Activated naive CD4-positive, alpha-beta T cell (primary cell): ENCODE results near the gene CCDC126.
A peak's percentile ranks its signal among the peaks of the same experiment; 100 is the strongest.
"Not testable (repeated sequence)": the region's sequence is repeated elsewhere in the genome, so short reads cannot be mapped to it uniquely, and the experiment has no call there.

Experiments used
- DNase-seq, 4 experiments: peaks; one replicate each; lab custom pipeline; 2025; lab: John Stamatoyannopoulos, UW

CCDC126 gene

GRCh38 chr7:23597094-23598091 is at the start of gene CCDC126:
Gene CCDC126, plus strand, starts transcription at chr7:23597382. Its CDS starts 13,934 bp downstream, at chr7:23611316.
- peak; percentile 39 to 69 (median 52) for DNase-seq

- no peak for DNase-seq
These were observed 49.5 kb upstream of the CCDC126 start for GRCh38 chr7:23547662-23548061.

- no peak for DNase-seq
These were observed 38.9 kb upstream of the CCDC126 start for GRCh38 chr7:23558303-23558702.

GRCh38 chr7:23570592-23571200 is 26.5 kb upstream of the CCDC126 start:
- peak; percentile 7 to 59 (median 36) for DNase-seq

GRCh38 chr7:23581975-23582374 is 15.2 kb upstream of the CCDC126 start:
- DNase-seq: not testable (repeated sequence)

GRCh38 chr7:23585304-23585703 is 11.9 kb upstream of the CCDC126 start:
- not testable (repeated sequence) for DNase-seq

- no peak for DNase-seq
These were observed 11.0 kb upstream of the CCDC126 start for GRCh38 chr7:23586159-23586558.

- no peak for DNase-seq
These were observed 6.7 kb upstream of the CCDC126 start for GRCh38 chr7:23590529-23590928.

- no peak for DNase-seq
These were observed 3.5 kb upstream of the CCDC126 start for GRCh38 chr7:23593706-23594105.

- DNase-seq: no peak
These were observed 2.1 kb upstream of the CCDC126 start for GRCh38 chr7:23594879-23595604.

- DNase-seq: no peak
These were observed 1.1 kb downstream of the CCDC126 start for GRCh38 chr7:23598296-23598695.

- no peak for DNase-seq
These were observed 3.1 kb downstream of the CCDC126 start for GRCh38 chr7:23600236-23600635.

GRCh38 chr7:23603632-23604295 is 6.6 kb downstream of the CCDC126 start:
- no peak for DNase-seq

- no peak for DNase-seq
These were observed 7.1 kb downstream of the CCDC126 start for GRCh38 chr7:23604296-23604640.

GRCh38 chr7:23607130-23607529 is 9.9 kb downstream of the CCDC126 start:
- no peak for DNase-seq

GRCh38 chr7:23607866-23608265 is 10.7 kb downstream of the CCDC126 start:
- DNase-seq: no peak

GRCh38 chr7:23615331-23615730 is 18.1 kb downstream of the CCDC126 start:
- no peak for DNase-seq

- DNase-seq: no peak
These were observed 19.4 kb downstream of the CCDC126 start for GRCh38 chr7:23616593-23616992.

- DNase-seq: no peak
These were observed 20.3 kb downstream of the CCDC126 start for GRCh38 chr7:23617482-23617881.

- DNase-seq: no peak
These were observed 21.1 kb downstream of the CCDC126 start for GRCh38 chr7:23618241-23618640.

GRCh38 chr7:23619141-23619540 is 22.0 kb downstream of the CCDC126 start:
- DNase-seq: no peak

- DNase-seq: no peak
These were observed 25.3 kb downstream of the CCDC126 start for GRCh38 chr7:23622506-23622925.
